GM18861 (cell line): Measurements from ENCODE around the gene TMA16.
"Not testable (repeated sequence)": the region's sequence is repeated elsewhere in the genome, so short reads cannot be mapped to it uniquely, and the experiment has no call there.

Source experiments
- ATAC-seq: cut with Tn5 transposase; IDR thresholded peaks from one replicate; pipeline ENCODE4 v1.9.1; 2021; ENCODE audit not compliant: unreplicated experiment

Gene TMA16

DNA sequence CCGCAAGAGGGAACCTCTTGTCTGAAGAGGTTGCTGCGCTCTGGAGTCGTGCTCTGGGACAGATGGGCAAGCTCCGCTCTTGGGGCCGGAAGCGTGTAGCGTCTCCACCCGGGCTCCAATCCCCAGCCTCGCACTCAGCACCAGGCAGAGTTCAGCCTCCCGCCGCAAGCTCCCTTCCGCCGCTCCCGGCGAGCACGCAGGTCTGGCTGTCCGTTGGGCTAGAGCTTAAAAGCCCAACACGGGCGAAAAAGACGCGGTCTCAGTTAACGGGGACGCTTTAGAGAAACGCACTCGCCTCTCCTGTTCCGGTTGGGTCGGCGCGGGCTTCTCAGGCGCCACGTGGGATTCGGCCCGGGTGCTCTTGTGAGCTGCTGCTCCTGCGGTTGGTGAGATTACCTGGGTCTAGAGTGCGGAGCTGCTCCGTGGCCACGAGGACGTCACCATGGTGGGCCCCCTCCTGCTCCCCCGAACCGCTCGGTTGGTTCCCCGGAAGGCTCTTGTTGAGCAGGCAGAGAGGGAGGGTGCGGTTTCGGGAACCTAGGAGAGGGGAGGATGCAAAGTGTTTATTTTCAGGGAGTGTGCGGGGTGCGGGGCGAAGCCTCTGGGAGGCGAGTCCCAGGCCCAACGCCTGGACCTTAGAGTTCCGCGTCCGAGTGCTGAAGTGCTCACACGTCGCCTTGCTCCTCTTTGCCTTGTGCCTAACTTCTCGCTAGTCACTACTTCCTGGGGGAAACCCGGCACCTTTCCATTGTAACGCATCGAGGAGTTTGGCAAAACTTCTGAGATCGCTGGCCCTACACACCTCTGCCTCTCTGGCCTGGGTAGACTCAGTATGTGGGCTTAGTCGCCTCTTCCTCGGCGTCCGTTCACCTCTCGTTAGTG, at the start of gene TMA16:
TSS of gene TMA16 (plus strand) at position 331 of the 882 bp plus-strand sequence. CDS start at position 443, 112 bp downstream.
- ATAC-seq: peak; percentile 75

DNA sequence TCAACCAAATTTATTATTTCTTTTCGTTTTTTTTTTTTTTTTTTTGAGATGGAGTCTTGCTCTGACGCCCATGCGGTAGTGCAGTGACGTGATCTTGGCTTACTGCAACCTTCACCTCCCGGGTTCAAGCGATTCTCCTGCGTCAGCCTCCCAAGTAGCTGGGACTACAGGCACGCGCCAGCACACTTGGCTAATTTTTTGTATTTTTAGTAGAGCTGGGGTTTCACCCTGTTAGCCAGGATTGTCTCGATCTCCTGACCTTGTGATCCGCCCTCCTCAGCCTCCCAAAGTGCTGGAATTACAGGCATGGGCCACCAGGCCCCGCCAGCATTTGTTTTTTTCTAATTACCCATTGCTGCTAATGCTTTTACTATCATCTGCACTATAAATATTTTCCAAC, 47.5 kb upstream of the TMA16 start:
- not testable (repeated sequence) for ATAC-seq

GRCh38 chr4:163447481-163447880, 47.0 kb upstream of the TMA16 start:
- ATAC-seq: no peak

GRCh38 chr4:163448540-163449203, 45.8 kb upstream of the TMA16 start:
- ATAC-seq: no peak

DNA sequence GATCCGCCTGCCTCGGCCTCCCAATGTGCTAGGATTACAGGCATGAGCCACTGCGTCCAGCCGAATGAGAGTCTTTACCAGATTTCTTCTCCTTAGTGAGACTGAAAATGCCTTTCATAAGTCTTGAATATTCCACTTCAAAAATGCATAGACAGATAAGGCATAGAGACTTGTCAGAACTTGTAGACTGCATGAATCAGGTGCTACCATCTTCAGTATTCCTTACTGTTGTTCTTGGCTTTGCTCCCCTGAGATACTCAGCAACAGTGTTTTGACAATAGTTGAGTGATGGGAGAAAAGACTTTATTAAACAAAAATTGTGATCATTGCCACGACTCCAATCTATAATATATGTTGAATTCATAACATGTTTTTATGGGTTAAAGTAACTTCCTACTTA, 31.9 kb upstream of the TMA16 start:
- no peak for ATAC-seq

GRCh38 chr4:163467082-163467770, 27.3 kb upstream of the TMA16 start:
- ATAC-seq: no peak

DNA sequence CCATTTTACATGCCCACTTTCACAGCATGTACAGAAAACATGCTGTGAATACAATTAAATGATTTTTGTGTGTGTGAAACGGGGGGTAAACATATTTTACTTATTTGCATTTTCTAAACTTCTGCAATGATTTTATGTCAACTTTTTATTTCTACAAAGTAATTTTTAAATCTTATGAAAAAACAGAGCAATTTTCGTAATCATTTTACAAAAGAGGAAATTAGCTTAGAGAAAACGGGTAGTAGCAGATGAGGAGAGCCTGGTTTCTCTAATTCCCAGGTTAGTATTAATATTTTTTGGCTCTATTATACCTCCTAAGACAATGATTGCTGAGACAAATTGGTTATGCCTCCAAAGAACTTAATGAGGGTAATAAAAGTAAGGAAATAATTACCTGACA, 24.1 kb upstream of the TMA16 start:
- no peak for ATAC-seq

GRCh38 chr4:163473130-163473529, 21.4 kb upstream of the TMA16 start:
- no peak for ATAC-seq

DNA sequence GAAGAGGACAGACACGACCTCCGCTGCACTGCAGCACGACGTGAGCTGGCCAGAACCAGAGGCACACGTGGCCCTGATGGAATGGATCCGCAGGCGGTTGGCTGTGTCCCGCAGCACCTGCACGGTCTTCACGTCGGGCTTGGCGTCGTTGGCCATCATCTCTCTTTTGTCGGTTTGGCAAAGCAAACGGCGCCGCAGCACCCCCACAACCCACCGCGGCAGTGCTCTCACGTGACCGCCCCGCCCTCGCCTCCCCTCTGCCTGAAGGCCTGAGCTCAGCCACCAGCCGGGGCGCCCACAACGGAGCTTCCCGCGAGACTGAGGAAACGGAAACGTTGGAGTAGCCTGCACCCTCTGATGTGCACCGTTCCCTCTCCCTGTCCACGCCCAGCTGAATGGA, 20.9 kb upstream of the TMA16 start, which contains the start of gene TKTL2:
TSS of gene TKTL2 (minus strand) at position 179 of the 400 bp plus-strand sequence. CDS start at position 159, 20 bp downstream.
- no peak for ATAC-seq

DNA sequence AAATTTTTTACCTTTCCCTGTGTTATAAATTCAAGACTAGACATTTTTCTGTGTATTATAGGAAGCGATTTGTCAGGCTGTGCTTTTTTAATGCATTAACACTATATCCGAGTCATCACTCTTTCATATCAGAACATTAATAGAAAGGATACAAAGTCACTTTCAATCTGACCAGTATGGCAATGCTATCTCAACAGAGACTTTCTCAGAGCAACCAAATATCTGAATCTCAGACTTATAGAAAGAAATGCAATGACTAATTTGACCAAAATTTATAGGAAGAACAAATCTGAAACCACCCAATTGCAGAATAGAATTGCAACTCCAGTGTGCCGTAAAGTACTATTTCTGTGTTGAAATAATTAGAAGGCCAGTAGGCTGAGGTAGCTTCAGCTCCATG, 20.5 kb upstream of the TMA16 start:
- no peak for ATAC-seq

DNA sequence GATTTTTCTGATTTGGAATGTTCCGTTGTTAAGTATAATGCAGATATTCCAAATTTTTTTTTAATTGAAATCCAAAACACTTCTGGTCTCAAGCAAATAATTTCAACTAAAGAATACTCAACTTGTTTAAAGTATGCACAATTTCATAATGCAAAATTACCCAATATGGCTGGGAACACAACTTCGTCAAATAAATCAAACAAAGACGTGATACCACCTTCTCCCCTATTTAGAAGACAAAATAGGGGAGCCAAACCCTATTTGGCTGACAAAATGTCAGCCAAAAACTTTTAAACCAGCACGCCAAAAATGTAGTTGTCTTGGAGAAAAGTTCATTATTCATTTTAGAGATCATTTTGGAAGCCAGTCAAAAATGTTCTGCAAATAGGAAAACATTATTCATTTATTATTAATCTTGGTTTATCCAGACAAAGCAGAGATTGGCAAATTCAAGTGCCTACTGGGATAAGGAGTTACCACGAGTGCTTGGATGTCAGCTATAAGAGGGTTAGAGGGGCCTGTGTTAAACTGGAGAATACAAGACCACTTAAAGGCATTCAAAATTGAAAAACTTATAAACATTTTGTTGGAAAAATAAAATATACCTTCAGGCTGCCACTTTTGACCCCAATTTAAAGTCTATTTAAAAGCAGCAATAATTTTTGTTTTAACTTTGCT, 17.6 kb upstream of the TMA16 start:
- no peak for ATAC-seq

DNA sequence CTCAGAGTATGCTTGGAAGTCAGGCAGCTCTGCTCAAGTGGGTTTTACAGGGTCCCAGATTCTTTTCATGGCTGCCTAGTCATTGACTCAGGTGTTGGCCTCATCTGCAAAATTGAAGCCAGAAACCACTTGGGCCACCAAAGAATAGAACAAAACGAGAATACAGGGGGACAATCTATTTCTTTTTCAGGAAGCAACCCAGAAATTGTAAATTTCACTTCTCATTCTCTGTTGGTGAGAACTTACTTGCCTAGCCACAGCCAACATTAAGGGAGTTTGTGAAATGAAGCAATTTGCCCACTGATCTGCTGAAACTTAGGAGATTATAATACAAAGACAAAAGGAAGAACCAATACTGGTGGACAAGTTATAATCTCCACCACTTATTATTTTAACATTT, 12.3 kb upstream of the TMA16 start:
- ATAC-seq: no peak

DNA sequence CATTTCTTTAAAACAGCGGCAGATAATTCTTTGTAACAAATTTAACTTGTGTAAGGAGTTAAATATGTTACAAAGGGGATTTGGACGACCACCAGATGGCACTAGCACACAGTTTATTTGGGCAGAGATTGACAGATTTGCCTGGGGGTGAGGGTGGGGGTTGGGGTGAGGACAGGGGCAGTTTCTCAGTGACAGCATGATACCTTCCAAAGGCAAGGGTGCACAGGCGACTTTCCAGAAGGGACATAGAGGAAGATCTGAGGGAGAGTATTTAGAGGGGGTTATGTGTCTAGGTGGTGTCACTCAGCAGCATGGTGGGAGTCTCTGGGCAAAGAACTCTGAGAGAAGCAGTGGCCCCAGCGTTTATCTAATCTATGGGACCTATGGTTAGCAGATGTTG, 9.6 kb upstream of the TMA16 start:
- ATAC-seq: peak; percentile 42

- ATAC-seq: no peak
Observed at GRCh38 chr4:163485589-163485988, 8.9 kb upstream of the TMA16 start.

DNA sequence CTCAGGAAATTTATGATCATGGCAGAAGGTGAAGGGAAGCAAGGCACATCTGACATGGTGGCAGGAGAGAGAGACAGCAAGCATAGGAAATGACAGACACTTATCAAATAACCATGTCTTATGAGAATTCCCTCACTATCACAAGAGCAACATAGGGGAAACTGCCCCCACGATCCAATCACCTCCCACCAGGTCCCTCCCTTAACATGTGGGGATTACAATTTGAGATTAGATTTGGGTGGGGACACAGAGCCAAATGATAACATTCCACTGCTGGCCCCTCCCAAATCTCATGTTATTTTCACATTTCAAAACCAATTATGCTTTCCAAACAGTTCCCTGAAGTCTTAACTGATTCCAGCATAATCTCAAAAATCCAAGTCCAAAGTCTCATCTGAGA, 8.2 kb upstream of the TMA16 start:
- ATAC-seq: no peak

- no peak for ATAC-seq
Observed at GRCh38 chr4:163489929-163490328, 4.6 kb upstream of the TMA16 start.

DNA sequence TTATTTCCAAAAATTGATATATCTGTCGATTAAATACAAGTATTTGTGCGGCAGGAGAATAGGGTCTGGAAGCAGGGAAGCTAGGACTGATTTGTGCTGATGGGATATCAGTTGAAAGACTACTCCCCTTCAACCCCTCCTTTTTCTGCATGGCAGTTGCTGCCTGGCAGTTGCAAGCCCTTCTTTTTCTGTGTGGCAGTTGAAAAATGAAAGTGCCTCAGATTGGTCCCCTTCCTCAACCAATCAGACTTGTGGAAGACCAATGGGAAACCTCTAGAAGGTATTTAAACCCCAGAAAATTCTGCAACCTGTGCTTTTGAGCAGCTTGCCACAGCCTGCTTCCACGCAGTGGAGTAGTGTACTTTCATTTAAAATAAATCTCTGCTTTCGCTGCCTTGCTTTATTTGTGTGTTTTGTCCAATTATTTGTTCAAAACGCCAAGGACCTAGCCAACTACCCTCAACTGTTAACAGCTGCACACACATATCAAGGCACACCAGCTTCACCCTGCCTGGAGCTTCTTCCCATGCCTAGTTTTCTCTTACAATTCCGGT, 1.5 kb upstream of the TMA16 start:
- ATAC-seq: no peak

DNA sequence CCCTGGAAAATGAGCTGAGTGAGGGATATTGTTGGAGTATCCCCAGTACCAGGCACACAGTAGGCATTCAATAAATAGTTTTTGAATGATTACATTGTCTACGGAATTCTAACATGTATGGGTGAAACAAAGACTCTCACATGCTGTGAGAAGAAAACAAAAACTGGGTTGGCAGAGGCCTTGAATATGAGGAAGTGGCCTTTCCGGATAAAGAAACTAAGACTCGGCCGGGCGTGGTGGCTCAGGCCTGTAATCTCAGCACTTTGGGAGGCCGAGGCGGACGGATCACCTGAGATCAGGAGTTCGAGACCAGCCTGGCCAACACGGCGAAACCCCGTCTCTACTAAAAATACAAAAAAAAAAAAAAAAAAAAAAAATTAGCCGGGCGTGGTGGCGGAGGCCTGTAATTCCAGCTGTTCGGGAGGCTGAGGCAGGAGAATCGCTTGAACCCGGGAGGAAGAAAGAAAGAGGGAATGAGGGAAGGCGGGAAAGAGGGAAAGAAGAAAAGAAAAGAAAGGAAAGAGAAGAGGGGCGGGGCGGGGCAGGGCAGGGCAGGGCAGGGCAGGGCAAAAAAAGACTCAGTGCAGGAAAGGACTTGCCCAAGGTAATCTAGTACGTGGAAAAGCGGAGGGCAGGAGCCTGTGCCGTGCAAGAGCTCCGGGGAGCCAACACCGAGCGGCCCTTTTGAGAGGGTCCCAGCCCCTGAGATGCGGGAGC, 689 bp upstream of the TMA16 start:
- ATAC-seq: no peak

DNA sequence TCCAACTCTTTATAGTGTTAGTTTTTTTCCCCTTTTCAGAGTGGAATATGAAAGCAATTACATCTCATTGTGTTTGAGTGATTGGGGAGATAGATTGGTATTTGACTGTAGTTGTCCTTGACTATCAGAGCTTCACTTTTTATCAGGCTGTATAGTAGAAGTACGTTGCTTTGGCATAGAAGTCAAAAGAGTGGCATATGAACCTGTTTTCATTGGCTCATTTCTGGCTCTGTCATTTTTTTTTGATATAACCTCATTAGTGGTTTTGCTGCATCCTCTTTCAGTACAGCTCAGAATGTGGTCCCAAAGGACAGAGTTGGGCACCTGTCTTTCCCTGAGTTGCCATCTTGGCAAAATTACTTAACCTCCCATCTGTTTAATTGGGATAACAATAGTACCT, 1.4 kb downstream of the TMA16 start:
- peak; percentile 54 for ATAC-seq

- ATAC-seq: no peak
Observed at GRCh38 chr4:163500586-163500985, 6.1 kb downstream of the TMA16 start.
